HG03439 (cell line): ENCODE results near the gene TBC1D5.
A peak's percentile ranks its signal among the peaks of the same experiment; 100 is the strongest.

ENCODE experiments used
- ATAC-seq: cut with Tn5 transposase; IDR thresholded peaks from one replicate; pipeline ENCODE4 v1.9.1; 2021; ENCODE audit warnings: mild to moderate bottlenecking, moderate library complexity; ENCODE audit not compliant: unreplicated experiment

Gene TBC1D5

DNA sequence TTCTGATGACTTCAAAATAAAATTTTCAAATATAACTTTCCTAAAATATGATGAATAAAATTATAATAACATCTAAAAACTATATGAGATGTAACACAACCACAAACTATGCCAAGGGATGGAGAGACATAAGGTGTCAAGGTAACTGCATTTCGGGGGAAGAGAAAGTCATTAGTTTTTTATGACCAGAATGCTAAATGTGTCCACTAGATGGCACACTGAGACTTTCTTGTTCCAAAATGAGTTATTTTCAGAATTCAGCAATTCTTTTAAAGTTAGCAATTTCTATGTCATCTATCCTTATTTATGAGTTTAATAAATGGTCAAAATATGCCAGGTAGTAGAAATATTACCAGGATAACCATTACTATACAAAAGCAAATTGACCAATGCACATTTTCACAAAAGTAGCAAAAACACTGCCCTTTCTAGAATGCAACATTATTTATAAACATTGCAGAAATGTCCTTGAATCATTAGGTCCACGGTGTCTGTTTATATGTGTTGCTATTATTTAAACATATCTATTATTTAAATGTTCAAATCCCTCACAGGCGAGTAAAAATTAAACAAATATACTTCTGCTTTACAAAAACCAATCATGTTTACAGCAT lies 483.5 kb downstream of the TBC1D5 start:
- no peak for ATAC-seq

DNA sequence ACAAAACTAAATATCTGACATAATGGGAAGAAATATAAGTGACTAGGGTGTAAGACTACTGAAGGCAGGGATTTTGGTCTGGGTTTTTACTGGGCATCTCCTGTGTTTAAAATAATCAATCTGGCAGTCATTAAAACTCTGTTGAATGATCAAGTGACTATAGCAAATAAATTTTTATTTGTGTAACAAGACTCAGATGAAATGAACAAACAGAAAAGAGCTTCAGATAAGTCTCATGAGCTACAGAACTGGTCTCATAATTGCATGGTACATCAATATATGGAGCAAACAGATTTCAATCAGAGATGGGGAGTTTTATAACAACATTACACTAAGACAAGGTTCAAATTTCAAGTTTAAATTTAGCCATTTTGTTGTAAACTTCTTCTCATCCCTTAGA lies 485.2 kb downstream of the TBC1D5 start:
- no peak for ATAC-seq

DNA sequence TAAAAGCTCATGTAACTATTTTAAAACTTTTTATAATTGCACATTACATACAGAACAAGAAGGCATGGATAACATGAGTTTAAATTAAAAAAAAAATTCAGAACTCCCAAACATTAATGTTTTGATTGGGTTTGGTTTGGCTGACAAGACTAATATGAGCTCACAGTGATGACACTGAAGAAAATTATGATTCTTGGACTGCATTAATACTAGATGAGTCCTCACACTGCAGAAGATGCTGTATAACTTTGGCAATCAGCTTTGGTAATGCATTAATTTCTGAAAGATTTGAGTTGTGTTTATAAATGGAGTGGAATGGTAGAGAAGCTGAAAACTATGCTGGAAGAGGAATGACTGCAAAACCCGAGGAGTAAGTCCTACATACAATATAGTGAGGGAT lies 498.8 kb downstream of the TBC1D5 start:
- ATAC-seq, result no peak

DNA sequence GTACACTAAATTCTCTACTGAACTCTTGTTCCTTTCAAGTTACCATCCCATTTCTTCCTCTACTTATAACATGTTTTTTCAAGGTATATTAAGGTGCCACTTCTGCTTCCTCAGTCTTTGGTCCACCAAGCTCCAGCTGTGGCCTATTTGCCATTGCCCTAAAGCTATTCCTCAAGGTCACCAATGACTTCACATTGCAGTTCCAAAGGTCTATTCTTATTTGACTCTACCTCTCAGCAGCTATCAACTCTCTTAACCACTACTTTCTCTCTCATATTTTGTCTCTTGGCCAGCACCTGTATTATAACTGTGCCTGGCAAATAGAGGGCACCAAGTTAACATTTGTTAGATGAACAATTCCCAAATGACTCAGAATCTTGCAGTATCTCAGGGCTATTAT lies 503.0 kb downstream of the TBC1D5 start:
- ATAC-seq, result no peak

DNA sequence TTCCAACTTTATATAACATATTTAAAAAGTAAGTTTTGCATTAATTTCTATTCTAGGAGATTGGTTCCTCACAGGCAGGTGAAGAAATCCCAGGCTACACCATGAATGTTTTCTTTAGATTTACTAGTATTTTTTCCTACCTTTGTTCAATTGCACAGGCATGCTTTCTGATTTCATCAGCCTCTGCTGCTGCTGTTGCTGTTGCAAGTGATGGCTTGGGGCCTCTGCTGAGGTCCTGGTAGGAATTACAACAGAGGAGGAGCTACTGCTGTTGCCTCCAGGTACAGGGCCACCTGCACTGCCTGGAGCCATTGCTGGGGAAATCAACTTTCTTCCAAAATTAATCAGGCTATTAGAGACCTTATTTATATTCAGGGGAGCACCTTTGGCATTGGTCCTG lies 504.4 kb downstream of the TBC1D5 start:
- ATAC-seq, result no peak

DNA sequence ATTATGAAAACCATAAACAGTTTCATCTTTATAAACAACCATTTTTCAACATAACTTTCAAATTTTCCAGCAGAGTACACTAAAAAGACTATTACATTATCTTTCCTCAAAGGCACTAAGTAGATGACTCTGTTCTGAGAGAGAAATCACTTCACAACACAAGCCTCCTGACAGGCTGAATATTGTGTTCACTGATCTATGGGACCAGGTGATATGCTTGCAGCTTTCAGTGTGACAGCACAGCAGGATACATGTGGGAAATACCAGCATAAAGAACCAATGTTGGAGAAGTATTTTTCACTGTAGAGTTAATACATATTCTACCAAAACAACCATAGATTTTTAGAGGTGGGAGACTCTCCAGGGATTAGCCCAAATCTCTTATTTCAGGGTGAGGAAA lies 507.1 kb downstream of the TBC1D5 start:
- ATAC-seq, result no peak

DNA sequence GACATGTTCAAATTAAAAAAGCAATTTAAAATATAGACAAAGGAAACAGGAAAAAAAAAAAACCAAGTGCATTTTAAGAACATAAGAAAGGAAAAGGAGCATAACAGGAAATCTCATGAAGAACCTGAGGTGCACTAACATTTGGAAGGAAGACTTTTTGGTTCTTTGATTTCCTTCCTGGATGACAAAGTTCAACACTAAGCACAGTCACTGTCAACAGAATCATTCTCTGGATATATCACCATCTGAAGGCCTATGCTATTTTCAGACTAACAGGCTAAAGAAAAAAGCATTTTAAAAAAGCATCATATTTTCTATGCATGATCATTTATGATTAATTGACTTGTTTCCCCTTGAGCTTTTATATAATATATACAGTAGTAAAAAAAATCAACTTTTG lies 508.0 kb downstream of the TBC1D5 start:
- ATAC-seq, result no peak

DNA sequence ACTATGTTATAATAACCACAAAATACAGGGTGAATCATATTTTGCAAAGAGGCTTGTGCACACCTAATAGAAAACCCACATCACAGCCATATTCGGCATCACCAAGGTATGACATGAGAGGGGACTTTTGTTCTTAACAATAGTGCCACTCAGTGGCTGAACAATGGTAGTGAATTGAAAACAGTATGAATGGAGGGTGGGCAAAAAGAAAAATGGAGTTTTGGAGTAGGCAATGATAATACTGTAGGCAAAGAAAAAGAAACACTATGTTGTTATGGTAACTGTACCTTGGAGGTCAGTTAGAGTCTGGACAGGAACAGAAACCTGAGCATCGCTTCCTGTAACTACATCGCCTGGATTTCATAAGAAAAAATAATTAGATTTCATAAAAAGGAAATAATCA lies 509.0 kb downstream of the TBC1D5 start:
- peak; percentile 81 for ATAC-seq

DNA sequence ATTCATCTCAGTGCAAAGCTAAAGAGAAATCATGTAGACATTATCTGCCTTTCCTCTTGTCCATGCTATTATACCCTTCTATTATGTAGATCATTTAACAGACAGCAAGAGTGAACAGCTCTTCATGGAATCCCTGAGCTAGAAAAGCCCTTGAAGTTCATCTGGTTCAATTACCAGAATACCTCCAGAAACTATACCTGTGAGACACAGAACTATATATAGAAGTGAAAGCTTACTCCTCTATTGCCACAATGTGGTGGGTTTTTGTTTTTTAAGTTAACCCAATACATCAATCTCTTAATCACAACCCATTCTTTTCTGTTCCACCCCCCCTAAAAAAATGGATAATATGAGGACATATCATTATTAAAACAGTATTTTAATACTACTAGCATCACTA lies 510.0 kb downstream of the TBC1D5 start:
- no peak for ATAC-seq

DNA sequence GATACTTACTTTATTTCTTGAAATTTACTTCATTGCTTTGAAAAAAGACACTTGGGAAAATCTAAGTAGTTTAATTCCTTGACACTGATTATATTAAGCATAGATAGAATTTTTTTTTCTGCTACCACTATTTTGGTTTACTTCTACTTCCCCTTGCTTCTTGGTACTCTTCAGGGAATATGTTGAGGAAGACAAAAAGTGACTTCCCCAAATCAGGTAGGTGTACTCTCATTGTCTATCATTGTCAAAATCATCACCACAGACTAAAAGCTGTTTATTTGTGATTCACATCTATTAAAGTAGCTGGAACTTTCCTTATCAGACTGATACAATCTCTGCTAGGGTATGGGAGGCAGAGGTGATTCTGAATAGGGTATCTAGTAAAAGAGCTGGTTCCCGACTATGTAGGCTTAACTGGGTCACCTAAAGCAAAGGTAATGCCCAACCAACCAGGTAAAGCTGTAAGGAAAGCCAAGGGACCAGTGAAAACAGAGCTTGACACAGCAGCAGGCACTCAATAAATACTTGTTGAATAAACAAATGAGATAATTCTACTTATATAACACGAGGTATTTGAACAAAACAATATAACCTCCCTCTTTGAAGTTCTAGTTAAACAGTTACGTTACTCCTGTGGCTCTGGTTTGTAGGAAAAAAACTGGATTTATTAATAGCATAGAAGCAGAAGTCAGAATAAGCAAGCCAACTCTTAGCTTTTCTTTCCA lies 510.7 kb downstream of the TBC1D5 start:
- ATAC-seq, result no peak

DNA sequence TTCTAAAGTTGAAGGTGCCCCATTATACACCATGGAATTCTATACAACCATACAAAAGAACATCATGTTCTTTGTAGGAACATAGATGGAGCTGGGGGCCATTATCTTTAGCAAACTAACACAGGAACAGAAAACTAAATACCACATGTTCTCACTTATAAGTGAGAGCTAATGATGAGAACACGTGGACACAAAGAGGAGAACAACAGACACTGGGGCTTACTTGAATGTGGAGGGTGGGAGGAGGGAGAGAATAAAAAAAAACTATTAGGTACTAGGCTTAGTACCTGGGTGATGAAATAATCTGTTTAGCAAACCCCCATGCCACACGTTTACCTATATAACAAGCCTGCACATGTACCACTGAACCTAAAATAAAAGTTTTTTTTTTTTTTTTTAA lies 515.0 kb downstream of the TBC1D5 start:
- ATAC-seq, result no peak

DNA sequence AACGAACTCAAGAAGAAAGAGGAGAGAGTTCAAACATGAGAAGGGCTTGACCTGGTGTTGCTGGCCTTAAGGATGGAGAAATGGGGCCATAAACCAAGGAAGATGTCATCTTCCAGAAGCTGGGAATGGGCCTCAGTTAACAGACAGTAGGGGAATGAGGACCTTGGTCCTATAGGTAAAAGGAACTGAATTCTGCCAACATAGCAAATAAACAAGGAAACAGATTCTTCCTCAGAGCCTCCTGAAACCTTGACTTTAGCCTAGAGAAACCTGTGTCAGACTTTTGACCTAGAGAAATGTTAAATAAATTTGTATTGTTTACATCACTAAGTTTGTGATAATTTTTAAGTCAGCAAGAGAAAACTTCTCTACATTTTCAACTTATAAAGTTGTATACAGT lies 520.9 kb downstream of the TBC1D5 start:
- no peak for ATAC-seq

DNA sequence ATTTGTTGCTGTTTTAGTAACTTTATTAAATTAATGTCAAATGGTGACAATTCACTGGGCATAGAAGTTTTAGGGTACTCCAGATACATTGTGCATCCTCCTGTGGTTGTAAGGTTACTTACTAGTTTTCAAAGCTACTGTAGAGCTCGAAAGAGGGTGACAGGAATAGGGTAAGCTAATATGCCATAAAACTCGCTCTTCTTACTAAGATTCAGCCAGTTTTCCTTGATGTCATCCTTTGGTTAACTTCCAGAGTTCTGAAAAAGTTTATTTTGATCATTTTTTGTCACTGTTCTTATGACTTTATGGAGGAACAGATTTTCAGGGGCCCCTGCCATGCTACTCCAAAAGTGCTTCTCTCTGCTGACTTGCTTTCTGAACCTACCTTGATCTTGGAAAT lies 522.8 kb downstream of the TBC1D5 start:
- ATAC-seq, result no peak

DNA sequence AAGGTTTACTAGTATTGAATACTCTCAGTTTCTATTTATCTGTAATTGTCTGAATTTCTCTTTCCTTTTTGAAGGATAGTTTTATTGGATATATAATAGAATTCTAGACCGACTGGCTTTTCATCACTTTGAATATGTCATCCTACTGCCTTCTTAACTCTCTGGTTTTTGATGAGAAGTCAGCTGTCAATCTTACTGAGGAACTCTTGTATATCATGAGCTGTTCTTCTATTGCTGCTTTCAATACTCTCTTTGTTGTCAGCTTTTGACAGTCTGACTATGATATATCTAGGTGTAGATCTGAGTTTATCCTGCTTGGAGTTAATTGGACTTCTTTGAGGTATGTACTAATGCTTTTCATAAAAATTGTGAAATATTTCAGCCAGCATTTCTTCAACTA lies 523.8 kb downstream of the TBC1D5 start:
- ATAC-seq, result no peak

DNA sequence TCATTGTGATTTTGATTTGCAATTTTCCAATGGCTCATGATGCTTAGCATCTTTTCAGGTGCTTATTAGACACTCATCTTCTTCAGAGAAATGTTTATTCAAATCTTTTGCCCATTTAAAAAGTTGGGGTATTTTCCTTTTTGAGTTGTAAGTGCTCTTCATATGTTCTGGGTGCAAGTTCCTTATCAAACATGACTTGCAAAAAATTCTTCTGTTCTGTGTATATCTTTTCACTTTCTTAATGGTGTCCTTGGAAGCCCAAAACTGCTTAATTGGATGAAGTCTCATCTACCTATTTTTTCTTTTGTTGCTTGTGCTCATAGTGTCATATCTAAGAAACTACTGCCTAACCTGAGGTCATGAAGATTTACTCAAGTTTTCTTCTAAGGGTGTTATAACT lies 524.8 kb downstream of the TBC1D5 start:
- ATAC-seq, result no peak

DNA sequence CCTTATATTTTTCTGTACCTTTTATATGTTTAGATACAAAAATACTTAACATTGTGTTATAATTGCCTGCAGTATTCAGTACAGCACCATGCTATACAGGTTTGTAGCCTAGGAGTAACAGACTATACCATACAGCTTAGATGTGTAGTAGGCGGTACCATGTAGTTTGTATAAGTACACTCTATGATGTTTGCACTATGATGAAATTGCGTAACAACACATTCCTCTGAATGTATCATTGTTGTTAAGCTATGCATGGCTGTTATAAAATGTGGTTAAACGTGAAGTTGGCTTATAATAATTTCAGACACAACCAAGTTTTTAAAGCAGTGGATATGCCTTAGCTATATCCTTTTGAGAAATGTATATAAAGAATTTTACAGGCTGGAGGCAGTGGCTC lies 529.3 kb downstream of the TBC1D5 start:
- ATAC-seq, result no peak

DNA sequence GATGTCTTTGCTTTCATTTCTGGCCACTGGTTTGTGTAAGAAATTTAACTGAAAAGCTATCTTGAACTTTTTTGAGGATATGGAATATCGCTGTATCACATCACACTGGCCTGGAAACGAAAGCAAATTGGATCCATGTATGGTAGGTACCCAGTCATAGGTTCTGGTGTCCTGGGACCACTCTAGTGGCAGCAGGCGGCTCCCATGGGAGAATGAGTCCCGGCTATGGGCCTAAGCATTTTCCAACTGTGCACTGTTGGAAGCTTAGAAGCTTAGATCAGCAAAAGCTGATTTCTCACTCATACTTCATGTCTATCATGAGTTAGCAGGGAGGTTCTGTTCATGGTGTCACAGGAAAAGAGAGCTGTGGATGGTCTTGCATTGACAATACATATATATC lies 534.5 kb downstream of the TBC1D5 start:
- no peak for ATAC-seq

DNA sequence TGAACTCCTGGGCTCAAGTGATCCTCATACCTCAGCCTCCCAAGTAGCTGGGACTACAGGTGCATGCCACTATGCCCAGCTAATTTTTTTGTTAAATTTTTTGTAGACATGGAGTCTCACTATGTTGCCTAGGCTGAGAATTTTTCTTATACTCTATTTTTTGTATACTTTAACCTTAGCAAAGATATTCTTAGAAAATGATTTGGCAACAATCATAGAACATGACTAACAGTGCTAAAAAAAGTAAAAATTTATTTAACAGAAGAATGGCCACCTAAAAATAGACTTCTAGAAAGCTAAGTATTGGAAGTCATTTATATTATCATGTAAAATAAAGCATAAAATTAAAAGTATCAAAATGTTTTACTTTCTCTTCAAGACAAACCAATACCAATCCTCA lies 535.4 kb downstream of the TBC1D5 start:
- no peak for ATAC-seq

DNA sequence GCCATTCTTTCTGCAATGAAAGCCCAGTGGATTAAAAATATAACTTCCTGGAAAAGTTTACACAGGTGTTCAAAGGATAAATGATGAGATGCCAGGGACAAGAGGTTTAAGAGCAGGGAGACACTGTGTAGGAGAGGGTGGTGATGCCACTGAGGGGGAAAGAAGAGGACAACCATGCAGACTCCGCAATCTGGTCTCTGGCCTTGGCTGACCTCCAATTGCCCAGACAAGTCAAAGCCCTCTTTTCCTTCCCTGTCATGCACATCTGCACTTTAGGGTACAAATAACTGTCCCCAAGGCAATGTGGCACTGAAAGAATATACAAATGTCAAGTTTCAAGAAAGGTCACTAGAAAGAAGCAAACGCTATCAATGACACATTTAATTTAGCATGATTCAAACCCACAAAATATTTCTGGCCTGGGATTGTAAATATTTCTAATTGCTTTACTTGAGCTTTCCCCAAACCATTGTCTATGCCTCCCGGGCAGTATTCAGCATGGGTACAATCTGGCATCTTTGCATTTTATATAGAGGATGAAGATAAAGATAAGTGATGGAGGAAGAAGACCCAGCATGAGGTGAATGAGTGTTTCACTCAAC lies 538.3 kb downstream of the TBC1D5 start:
- no peak for ATAC-seq

DNA sequence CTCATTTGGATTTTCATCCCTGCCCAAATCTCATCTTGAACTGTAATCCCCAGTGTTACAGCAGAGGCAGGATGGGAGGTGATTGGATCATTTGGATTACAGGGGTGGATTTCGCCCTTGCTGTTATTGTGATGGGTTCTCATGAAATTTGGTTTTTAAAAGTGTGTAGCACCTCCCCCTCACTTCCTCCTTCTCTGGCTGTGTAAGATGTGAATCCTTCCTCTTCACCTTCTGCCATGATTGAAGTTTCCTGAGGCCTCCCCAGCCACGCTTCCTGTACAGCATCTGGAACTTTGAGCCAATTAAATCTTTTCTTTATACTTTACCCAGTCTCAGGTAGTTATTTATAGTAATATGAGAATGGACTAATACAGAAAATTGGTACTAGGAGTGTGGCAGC lies 540.9 kb downstream of the TBC1D5 start:
- ATAC-seq, result no peak

DNA sequence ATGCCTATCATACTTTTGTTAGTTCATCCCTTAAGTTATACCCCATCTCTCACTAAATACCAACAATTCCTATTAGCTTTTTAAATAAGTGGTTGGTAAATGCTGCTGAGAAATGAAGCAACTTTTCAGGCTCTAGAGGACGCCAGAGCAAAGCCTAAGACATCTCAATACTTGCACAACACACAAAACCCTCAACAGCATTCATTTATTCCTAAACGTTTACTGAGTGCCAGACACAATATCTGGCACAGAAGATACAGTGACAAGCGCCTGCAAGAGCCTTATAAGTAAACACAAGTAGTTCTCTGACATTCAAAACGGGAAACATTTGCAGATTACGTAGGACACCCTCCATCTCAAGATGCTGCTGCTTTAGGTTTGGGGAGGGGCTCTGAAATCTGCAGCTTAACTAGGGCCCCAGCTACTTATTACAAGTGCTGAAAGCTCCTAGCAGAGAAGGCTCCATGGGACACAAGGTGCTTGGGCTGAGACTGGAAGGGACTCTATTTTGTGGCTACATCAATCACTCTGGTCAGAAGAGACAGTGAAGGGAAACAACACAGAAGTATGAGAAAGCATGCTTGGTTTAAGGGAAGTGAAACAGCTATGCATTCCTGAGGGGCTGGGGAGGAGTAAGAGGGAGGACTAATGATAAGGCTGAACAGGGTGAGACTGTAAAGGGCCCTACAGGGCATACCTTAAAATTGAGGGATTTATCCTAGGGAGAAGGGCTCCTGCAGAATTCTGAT lies 546.4 kb downstream of the TBC1D5 start:
- ATAC-seq, result peak; percentile 66

DNA sequence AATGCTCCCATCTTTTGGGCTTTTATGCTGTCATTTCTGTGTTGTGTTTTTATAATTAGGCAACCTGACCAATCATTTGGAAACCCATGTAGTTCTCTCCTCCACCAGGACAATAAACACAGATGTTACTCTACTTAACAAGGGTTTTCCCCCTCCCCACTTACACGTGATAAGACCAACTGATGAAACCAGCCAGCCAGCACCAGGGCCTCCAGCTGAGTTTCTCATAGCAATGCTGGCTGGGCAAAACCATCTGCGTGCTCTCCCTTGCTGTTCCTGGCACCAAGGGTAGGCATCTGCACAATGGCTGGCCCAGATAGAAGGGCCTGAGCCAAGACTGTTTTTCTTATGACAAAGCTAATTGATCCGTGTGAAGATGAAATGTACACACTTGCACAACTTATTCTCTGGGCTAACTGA lies 547.2 kb downstream of the TBC1D5 start:
- peak; percentile 94 for ATAC-seq
